ENCODE results near the gene PRTG. TPM values are rescaled to one million over a fixed set of nuclear protein-coding genes. Genes with fewer than 3 reads are reported as not detected.
A peak's percentile ranks its signal among the peaks of the same experiment; 100 is the strongest.
"Not testable (repeated sequence)": the region's sequence is repeated elsewhere in the genome, so short reads cannot be mapped to it uniquely, and the experiment has no call there.

PRTG gene, protein sequence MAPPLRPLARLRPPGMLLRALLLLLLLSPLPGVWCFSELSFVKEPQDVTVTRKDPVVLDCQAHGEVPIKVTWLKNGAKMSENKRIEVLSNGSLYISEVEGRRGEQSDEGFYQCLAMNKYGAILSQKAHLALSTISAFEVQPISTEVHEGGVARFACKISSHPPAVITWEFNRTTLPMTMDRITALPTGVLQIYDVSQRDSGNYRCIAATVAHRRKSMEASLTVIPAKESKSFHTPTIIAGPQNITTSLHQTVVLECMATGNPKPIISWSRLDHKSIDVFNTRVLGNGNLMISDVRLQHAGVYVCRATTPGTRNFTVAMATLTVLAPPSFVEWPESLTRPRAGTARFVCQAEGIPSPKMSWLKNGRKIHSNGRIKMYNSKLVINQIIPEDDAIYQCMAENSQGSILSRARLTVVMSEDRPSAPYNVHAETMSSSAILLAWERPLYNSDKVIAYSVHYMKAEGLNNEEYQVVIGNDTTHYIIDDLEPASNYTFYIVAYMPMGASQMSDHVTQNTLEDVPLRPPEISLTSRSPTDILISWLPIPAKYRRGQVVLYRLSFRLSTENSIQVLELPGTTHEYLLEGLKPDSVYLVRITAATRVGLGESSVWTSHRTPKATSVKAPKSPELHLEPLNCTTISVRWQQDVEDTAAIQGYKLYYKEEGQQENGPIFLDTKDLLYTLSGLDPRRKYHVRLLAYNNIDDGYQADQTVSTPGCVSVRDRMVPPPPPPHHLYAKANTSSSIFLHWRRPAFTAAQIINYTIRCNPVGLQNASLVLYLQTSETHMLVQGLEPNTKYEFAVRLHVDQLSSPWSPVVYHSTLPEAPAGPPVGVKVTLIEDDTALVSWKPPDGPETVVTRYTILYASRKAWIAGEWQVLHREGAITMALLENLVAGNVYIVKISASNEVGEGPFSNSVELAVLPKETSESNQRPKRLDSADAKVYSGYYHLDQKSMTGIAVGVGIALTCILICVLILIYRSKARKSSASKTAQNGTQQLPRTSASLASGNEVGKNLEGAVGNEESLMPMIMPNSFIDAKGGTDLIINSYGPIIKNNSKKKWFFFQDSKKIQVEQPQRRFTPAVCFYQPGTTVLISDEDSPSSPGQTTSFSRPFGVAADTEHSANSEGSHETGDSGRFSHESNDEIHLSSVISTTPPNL
- 2.8 and 3.4 TPM in 2 replicates for total RNA-seq (2014; rRNA removed; shearing (Covaris generic))

DNA sequence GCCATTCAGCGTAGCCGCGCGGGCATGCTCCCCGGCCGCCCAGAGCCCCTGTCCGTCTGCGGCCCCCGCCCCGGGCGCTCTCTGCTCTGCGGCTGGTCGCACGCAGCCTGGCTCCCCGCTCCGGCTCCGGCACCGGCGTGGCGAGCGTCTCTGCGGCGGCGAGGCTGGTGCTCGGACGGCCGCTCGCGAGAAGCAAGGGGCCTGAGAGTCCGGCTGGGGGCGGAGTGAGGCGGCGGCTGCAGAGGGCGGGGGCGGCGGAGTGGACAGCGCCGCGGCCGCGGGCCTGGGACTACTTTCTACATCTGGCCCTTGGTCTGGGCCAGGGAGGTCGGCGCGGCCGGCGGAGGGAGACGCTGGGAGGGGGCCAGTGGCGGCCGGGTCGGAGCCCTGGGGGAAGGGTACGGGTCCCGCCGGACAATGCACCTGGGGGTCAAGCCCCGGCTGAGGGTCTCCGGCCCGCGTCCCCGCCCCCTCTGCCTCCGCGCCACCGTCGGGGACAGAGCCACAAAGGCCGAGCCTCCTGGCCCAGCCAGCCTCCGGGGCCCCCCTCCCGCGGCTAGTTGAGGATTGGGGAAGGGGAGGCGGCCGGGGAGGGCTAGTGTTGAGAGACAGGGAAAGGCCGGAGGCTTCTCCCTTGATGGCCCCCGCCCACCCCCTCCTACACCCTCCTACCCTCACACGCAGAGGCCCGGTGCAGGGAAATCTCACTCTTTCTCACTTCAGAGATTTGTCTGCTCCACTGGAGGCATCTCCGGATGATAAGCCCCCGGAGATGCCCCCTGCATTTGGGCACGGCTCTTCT lies at the start of gene PRTG:
Gene PRTG, minus strand, starts transcription at position 226 of the 802 bp plus-strand sequence. Its CDS starts 221 bp downstream, at position 5.
- Histone ChIP-seq H3K27me3 (replicated peaks) (no peaks in the 10 kb centered on the region), H3K27ac (no peak within 1 kb of the TSS), H3K9me3 (replicated peaks) (no peaks in the 10 kb centered on the region), H3K36me3 (no peaks in the 10 kb centered on the region), H3K4me3 (peak within 1 kb of the TSS; percentile 74), H3K4me1 (replicated peaks) (peaks cover 6% of the 10 kb centered on the region; the same call in 1 of the 2 replicates)
- peak; percentile 63 to 77 for DNase-seq (ENCODE audit: low read depth in 1 of 2, low spot score in 2 of 2)

DNA sequence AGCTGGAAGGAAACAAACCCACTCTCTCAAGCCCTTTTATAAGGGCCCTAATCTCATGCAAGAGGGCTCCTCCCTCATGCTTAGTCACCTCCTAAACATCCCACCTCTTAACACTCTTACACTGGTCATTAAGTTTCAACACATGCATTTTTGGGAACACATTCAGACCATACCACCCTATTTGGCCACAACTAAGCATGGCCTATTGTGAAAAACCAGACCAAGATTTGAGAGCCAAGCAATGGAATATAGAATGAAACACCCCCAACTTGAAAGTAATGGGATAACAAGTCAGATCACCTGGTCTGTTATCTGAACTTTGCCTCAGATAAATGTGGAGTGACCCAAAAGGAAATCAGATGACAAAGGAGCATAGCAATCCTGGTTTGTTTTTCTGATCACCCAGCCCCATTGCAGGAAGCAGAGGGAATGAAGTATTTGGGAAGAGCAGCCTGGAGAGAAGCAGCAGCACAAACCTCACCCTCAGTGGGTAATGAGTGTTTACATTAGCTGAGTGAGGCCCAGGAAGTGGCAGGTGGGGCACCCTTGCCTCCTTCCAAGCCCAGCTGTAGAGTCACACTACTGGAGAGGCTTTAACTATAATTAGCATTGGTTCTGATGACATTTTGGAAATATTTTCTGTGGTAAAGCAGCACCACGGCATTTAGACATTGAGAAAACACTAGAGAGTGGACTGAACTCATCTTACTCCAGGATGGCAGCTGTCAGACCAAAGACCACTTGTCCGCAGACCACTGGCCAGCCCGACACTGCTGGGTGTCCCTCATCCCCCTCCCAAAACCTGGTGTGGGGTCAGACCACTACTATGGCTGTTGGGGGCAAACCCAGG lies 48.8 kb upstream of the PRTG start:
- no peaks in the 10 kb centered on the region for H3K36me3 ChIP-seq
- H3K27ac ChIP-seq = no peak overlapping the region
- H3K27me3 ChIP-seq (replicated peaks) = no peaks in the 10 kb centered on the region
- H3K9me3 ChIP-seq (replicated peaks) = no peaks in the 10 kb centered on the region
- no peaks in the 10 kb centered on the region for H3K4me1 ChIP-seq (replicated peaks)
- no peak overlapping the region for H3K4me3 ChIP-seq
- no peak for DNase-seq (ENCODE audit: low read depth in 1 of 2, low spot score in 2 of 2)

DNA sequence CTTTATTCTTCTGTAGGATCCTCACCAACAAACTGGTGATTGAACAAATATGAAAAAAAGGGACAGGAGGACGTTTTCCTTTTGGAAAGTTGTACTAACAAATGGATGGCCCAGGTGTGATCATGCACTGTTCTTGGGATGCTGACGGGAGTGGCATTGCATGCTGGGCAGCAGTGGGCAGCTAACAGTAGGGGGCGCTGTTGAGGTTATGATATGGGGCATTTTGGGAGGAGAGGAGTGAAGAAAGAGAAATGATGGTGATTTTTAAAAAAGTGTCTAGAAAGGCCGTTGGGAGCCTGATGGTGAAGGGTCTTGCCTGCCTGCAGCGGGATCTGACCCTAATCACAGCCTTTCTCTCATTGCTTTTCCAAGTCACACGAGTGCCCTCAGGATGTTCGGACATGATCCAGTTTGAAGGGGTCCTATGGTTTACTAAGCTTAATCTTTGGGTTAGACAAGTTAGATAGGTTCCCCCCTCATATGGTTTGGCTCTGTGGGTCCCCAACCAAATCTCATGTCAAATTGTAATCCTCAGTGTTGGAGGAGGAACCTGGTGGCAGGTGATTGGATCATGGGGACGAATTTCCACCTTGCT lies 46.2 kb upstream of the PRTG start:
- no peak overlapping the region for H3K27ac ChIP-seq
- no peaks in the 10 kb centered on the region for H3K4me1 ChIP-seq (replicated peaks)
- DNase-seq (ENCODE audit: low read depth in 1 of 2, low spot score in 2 of 2) = peak; percentile 25 to 51
- no peaks in the 10 kb centered on the region for H3K36me3 ChIP-seq
- no peaks in the 10 kb centered on the region for H3K9me3 ChIP-seq (replicated peaks)
- H3K27me3 ChIP-seq (replicated peaks) = no peaks in the 10 kb centered on the region
- no peak overlapping the region for H3K4me3 ChIP-seq

DNA sequence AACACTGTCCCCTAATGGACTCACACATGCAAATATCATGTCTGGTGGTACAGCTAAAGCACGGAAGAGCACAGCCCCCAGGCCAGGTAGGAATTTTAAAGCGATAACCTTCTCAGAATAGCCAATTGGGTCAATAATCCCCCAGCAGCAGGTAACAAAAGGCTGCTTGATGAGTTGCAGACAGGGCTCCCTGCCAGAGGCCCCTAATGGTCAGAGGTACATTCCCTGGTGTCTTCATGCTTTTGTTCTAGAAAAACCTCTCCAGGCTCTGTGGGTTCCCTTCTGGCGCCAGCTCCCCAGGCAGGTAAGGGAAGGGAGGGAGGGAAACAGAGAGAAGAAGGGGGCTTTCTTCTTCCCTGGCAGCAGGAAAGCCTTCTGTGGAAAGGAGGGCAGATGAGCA lies 43.4 kb upstream of the PRTG start:
- Histone ChIP-seq H3K4me1 (replicated peaks) (no peaks in the 10 kb centered on the region), H3K9me3 (replicated peaks) (no peaks in the 10 kb centered on the region), H3K27me3 (replicated peaks) (no peaks in the 10 kb centered on the region), H3K4me3 (no peak overlapping the region), H3K27ac (no peak overlapping the region), H3K36me3 (no peaks in the 10 kb centered on the region)
- no peak for DNase-seq (ENCODE audit: low read depth in 1 of 2, low spot score in 2 of 2)

DNA sequence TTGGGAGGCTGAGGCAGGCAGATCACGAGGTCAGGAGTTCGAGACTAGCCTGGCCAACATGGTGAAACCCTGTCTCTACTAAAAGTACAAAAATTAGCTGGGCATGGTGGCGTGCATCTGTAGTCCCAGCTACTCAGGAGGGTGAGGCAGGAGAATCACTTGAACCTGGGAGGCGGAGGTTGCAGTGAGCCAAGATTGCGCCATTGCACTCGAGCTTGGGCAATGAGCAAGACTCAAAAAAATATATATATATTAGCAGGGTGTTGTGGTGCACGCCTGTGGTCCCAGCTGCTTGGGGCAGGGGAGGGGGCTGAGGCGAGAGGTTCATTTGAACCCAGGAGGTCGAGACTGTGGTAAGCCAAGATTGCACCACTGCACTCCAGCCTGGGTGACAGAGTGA lies 42.6 kb upstream of the PRTG start:
- H3K36me3 ChIP-seq; H3K9me3 ChIP-seq (replicated peaks); H3K4me3 ChIP-seq; DNase-seq (ENCODE audit: low read depth in 1 of 2, low spot score in 2 of 2); H3K27me3 ChIP-seq (replicated peaks); H3K4me1 ChIP-seq (replicated peaks); H3K27ac ChIP-seq: not testable (repeated sequence)

DNA sequence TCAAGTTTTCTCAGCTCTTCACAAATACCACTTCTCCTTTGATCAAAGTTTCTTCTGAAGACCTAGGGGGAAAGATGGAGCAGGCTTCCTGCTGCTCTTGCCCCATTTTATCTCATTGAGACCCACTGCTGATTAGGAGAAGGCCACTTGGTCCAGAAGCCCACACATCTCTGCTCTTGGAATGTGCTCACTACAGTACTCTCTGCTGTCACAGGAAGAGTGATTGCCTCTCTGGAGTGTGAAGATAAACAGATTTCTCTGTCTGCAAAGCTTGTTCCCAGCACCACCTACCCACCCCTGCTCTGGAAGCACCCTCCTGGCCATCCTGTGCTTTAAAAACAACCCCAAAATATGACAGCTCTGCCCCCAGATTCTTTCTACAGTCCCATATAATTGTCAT lies 41.3 kb upstream of the PRTG start:
- Histone ChIP-seq H3K9me3 (replicated peaks) (no peaks in the 10 kb centered on the region), H3K27ac (no peak overlapping the region), H3K4me3 (no peak overlapping the region), H3K36me3 (no peaks in the 10 kb centered on the region), H3K4me1 (replicated peaks) (no peaks in the 10 kb centered on the region), H3K27me3 (replicated peaks) (no peaks in the 10 kb centered on the region)
- no peak for DNase-seq (ENCODE audit: low read depth in 1 of 2, low spot score in 2 of 2)

DNA sequence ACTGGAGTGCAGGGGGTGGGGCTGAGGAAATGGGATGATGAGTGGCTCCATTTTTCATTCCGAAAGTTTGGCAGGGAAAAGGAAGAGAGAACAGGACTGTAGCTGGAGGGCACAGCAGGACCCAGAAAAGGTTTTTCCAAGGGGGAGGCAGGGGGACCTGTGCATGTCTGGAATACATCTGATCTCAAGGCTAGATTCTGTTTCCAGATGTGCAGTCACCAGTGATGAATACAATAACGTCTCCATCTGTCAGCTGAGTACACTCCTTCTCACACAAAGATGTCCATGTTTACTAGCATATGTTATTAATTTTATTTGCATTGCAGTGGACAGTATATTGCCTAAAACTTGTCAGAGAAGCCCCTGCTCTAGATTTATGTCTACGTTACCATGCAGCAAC lies 39.9 kb upstream of the PRTG start:
- Histone ChIP-seq H3K27ac (no peak overlapping the region), H3K27me3 (replicated peaks) (no peaks in the 10 kb centered on the region)
- no peak for DNase-seq (ENCODE audit: low read depth in 1 of 2, low spot score in 2 of 2)

DNA sequence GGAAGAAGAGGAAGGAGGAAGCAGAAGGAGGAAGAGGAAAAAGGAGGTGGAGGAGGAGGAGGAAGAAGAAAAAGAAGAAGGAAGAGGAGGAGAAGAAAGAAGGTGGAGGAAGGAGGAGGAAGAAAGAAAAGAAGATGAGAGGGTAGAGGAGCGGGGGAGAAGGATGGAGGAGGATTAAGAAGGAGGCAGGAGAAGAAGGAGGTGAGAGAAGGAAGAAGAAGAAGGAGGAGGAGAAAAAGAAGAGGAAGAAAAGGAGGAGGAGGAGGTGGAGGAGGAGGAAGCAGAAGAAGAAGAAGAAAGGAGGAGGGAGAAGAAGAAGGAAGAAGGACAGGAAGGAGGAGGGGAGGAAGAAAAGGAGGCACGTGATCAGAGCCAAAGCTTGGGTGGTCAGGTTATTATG lies 37.3 kb upstream of the PRTG start:
- Histone ChIP-seq H3K36me3 (no peaks in the 10 kb centered on the region), H3K27me3 (replicated peaks) (no peaks in the 10 kb centered on the region), H3K4me3 (no peak overlapping the region), H3K27ac (no peak overlapping the region), H3K4me1 (replicated peaks) (no peaks in the 10 kb centered on the region), H3K9me3 (replicated peaks) (no peaks in the 10 kb centered on the region)
- DNase-seq (ENCODE audit: low read depth in 1 of 2, low spot score in 2 of 2) = no peak

More for the DNA sequence above, 39.9 kb upstream of the PRTG start:
- no peaks in the 10 kb centered on the region for H3K36me3 ChIP-seq
- no peaks in the 10 kb centered on the region for H3K9me3 ChIP-seq (replicated peaks)
- no peak overlapping the region for H3K4me3 ChIP-seq
- no peaks in the 10 kb centered on the region for H3K4me1 ChIP-seq (replicated peaks)

DNA sequence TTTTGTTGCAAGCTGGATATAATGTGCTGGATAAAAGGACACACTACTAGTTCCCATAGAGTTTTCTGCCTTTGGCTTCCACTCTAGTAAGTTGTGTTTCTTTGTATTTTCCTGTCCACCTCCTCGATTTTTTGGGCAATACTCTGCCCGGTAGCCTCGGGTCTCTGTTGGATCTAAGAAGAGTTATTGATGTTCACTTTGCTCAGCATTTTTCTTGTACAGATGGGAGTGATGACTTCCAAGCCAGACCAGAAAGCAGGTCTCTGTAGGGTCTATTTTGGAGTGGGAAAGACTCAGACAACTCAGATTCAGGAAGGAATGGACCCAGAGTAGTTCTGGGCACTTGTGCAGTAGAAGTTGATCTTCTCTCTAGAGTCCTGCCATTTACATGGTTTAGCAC lies 36.0 kb upstream of the PRTG start:
- DNase-seq (ENCODE audit: low read depth in 1 of 2, low spot score in 2 of 2) = no peak
- H3K4me1 ChIP-seq (replicated peaks) = no peaks in the 10 kb centered on the region
- no peak overlapping the region for H3K4me3 ChIP-seq
- no peaks in the 10 kb centered on the region for H3K27me3 ChIP-seq (replicated peaks)
- no peaks in the 10 kb centered on the region for H3K36me3 ChIP-seq
- H3K9me3 ChIP-seq (replicated peaks) = no peaks in the 10 kb centered on the region
- no peak overlapping the region for H3K27ac ChIP-seq

DNA sequence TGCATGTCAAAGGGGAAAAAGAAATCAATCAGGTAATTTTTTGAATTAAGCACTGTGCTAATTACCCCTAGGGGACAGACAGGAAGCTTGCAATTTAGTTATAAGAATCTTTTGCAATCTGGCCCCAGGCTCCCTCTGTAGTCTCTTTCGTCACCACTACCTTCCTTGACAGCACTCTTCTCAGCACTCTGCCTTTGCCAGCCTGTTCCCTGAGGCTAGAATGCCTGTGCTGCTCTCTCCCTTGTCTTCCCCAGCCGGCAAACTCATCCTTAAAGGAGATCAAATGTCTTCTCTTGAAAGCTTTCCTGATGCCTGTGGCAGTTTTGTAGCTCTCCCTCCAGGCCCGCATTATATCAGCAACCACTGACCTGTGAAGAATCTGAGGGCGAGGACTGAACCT lies 32.4 kb upstream of the PRTG start:
- Histone ChIP-seq H3K4me1 (replicated peaks) (no peaks in the 10 kb centered on the region), H3K9me3 (replicated peaks) (no peaks in the 10 kb centered on the region), H3K4me3 (no peak overlapping the region), H3K27me3 (replicated peaks) (no peaks in the 10 kb centered on the region), H3K36me3 (no peaks in the 10 kb centered on the region), H3K27ac (no peak overlapping the region)
- DNase-seq (ENCODE audit: low read depth in 1 of 2, low spot score in 2 of 2) = no peak

DNA sequence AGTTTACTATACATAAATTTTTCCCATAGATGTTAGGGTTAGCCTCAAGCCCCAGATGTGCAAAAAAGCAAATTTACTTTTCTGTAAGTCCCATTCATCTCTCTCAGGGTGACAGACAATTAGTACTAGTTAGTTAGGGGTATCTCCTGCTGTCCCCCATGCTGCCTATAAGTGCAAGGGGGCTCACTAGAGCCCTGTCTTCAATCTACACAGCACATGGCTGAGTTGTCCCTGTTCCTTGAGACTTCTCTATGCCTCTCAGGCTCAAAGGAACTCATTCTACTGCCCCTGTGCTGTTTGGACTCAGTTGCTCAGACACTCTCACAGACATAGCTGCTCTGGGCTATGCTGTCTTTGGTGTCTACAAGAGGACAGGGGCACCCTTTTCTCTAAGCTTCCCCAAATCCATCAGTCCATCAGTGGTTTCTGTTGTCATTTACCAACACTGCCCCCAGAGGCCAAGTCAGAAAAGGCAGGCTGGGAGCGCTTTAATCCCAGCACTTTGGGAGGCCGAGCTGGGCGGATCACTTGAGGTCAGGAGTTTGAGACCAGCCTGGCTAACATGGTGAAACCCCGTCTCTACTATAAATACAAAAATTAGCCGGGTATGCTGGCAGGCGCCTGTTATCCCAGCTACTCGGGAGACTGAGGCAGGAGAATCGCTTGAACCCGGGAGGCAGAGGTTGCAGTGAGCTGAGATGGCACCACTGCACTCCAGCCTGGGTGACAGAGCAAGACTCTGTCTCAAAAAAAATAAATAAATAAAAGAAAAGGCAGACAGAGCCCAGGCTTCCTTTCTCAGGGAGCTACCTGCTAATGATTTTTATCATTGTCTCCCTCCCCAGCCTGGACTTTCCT lies 31.4 kb upstream of the PRTG start:
- H3K27me3 ChIP-seq (replicated peaks) = no peaks in the 10 kb centered on the region
- peak; percentile 18 to 55 for DNase-seq (ENCODE audit: low read depth in 1 of 2, low spot score in 2 of 2)
- H3K9me3 ChIP-seq (replicated peaks) = no peaks in the 10 kb centered on the region
- H3K4me1 ChIP-seq (replicated peaks) = no peaks in the 10 kb centered on the region
- H3K36me3 ChIP-seq = no peaks in the 10 kb centered on the region
- no peak overlapping the region for H3K4me3 ChIP-seq
- no peak overlapping the region for H3K27ac ChIP-seq

Data from SJSA1 (cell line).